Measurements from ENCODE around the gene POLD1.

- TF ChIP-seq MAX (IDR thresholded peaks at IDR 0.05; ENCODE audit: low read depth) (no peak), CTCF (IDR thresholded peaks at IDR 0.05) (no peak), SMC3 (IDR thresholded peaks at IDR 0.05; ENCODE audit: low read depth, low read length) (no peak), RCOR1 (IDR thresholded peaks at IDR 0.05; ENCODE audit: low read length) (no peak), RFX5 (IDR thresholded peaks at IDR 0.05; ENCODE audit: low read length) (no peak), NRF1 (IDR thresholded peaks at IDR 0.05; ENCODE audit: low read depth, low read length) (no peak), POLR2AphosphoS5 (IDR thresholded peaks at IDR 0.05; ENCODE audit: low read depth, low read length) (no peak), MXI1 (IDR thresholded peaks at IDR 0.05; ENCODE audit: low read depth, low read length) (no peak), FOXM1 (IDR thresholded peaks at IDR 0.05; ENCODE audit: low read depth) (no peak)
Measured at GRCh38 chr19:50377517-50377916, 6.6 kb upstream of the POLD1 start.

All from SK-N-SH (cell line).